NCI-H1694 treated with DMSO at 0.1 percent for 48 hours (cell line): ENCODE data around the gene ANKRD37.

Experiments used
- DNase-seq: peaks from one replicate; lab custom pipeline; 2025; lab: John Stamatoyannopoulos, UW

ANKRD37 gene

DNA sequence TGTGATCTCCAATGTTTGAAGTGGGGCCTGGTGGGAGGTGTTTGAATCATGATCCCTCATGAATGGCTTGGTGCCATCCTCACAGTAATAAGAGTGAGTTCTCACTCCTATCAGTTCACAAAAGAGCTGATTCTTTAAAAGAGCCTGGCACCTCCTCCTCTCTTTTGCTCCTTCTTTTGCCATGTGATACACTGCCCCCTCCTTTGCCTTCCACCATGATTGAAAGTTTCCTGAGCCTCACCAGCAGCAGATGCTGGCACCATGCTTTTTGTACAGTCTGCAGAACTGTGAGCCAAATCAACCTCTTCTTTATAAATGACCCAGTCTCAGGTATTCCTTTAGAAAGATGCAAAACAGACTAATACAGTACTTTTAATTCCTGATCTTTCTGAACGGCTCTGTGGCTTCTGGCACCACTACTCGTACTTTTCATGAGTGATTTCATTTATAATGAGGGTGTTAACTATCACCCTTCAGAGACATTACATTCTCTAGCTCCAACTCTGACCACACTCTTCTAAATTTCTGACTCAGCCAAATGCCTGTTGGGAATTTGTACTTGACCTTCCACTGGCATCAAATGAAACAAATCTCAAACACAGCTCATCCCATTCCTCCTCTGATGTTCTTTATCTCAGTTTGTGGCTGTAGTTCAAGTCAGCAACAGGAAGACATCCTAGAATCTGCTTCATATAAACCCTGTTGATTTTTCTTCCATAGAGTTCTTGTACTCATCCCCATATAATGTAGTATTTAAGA lies 24.9 kb downstream of the ANKRD37 start:
- DNase-seq: no peak

DNA sequence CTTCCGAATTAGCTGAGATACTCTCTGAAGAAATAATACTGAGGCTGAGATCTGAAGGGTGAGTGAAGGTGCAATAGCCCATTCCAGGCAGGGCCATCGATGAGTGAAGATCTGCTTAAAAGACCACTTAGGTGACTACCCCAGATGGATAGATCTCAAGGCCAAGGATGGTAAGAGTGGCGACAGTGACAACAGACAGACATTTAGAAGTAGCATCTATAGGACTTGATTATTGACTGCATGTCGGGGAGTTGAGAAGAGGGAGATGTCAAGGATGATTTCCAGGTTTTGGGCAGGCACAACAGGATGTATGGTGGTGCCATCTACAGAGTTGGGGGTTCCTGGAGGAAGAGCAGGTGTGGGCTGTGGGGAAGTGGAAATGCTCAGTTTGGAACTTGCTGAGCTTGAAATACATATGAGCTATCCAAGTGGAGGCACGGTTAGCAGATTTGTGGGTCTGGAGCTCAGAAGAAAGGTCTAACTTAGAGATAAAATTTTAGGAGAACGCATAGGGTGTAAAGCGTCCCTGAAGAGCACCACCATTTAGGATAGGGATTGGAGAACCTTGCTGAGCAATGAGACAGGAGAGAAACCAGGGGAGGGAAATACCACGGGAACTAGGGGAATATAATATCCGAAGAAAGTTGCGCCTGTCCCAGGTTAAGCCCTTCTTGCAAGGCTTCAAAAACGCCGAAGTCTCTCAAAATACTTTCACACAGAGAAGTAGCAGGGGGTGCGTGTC lies 28.4 kb downstream of the ANKRD37 start:
- DNase-seq: no peak

DNA sequence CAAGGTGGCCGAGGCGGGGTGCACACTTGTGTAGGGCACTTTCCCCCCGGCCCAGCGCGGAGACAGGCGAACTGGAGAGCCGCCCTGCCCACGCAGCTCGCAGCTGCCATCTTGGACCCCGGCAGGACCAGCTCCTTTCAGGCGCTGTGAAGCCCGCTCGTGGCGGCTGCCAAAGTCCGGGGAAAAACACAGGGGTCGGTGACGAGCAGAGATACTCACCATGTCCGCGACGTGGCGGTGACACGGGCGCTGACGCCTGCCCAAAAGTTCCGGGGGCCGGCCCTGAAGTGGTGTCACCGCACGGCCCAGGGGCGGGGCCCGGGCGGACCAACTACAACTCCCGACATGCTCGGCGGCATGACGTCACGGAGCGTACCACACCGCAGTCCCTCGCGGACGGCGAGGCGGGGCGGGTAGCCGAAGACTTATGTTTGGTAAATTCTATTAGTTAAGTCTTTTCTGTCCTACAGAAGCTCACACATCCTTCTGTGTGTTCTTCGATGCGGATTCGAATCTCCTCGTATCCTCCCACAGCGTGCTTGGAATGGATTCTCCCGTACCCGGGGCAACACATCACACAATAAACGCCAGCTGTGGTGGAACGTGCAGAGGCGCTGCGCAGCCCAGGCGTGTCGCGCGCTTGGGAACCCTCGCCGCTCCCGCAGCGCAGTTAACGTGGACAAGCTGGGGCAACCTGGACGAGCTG lies 29.2 kb downstream of the ANKRD37 start, which contains the start of gene UFSP2:
Gene UFSP2 (minus strand): TSS at position 318 of the 706 bp plus-strand sequence. CDS start 96 bp downstream, at position 222.
- peak; percentile 90 for DNase-seq

DNA sequence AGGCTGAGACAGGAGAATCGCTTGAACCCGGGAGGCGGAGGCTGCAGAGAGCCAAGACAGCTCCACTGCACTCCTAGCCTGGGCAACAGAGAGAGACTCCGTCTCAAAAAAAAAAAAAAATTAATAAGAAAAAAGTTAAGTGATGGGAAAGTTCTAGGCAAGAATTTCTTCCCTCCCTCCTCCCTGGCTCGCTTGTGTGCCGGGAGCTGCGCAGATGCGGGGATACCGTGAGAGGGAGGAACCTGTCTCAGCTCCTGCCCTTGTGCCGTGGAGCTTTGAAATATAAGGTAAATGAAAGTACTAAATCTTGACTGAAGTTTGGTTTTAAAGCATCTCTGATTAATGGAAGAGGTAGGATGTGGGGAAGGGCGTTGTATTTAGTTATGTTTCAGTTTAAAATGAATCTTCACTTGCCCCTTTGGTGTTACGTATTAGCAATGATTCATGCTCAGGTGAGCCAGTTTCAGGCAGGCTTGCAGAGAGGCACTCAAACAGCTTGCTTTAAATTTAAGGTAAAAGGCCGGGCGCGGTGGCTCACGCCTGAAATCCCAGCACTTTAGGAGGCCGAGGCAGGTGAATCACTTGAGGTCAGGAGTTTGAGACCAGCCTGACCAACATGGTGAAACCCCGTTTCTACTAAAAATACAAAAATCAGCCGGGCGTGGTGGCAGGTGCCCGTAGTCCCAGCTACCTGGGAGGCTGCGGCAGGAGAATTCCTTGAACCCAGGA lies 30.5 kb downstream of the ANKRD37 start:
- no peak for DNase-seq

DNA sequence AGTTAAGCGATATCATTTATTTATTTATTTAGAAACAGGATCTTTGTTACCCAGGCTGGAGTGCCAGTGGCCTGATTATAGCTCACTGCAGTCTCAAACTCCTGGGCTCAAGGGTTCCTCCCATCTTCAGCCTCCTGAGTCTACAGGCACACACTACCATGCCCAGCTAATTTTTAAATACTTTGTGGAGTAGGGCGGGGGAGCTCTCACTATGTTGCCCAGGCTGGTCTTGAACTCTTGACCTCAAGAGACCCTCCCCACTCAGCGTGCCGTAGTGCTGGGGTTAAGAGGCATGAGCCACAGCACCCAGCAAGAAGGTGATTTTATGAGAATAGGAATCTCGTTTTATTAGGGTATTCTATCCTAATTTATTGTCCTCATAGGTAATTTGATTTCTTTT lies 33.0 kb downstream of the ANKRD37 start:
- no peak for DNase-seq

DNA sequence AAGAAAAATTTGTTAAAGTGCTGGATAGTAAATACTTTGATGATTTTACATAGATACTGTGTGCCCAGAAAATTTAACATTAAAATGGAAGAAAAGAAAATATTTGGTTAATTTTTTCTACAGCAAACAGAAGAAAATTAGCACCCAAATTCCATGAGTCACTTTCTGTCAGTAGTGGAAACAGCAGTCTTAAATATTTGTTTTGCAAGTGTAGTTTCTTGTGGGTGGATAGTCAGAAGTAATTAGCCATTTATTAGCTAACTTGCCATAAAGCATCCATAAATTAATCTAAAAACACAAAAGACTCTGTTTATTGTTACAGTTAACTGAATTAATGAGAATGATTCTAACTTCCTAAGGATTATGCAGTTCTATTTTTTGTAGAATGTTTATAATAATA lies 38.8 kb downstream of the ANKRD37 start:
- no peak for DNase-seq

DNA sequence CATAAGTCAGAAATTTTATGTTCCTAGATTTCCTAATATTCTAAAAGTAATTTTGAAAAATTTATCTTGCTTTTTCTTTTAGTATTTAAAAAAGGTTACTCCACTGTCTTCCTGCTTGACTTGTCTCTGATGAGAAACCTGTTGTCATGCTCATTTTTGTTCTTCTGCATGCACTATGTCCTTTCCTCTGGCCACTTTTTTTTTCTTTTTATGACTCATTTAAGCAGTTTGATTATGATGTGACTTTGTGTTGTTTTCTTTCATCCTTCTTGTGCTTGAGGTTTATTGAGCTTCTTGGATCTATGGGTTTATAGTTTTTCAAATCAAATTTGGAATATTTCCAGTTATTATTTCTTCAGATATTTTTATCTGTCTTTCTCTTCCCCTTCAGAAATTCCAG lies 41.2 kb downstream of the ANKRD37 start:
- DNase-seq: no peak

DNA sequence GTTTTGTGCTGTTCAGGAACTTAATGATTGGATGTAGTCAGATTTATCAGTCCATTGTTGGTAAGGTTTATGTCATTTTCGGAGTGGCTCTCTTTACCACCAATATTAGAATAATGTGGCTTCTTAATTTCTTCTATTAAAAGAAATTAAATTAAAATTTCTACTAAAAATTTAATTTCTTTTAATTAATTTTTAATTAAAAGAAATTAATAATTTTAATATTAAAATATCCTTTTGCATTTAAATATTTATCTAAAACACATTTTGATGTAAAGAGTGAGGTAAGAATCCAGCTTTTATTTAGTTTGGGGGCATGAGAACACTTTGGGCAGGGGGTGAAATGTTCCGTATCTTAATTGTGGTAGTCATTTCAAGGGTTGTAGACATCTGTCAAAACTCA lies 44.8 kb downstream of the ANKRD37 start:
- no peak for DNase-seq

DNA sequence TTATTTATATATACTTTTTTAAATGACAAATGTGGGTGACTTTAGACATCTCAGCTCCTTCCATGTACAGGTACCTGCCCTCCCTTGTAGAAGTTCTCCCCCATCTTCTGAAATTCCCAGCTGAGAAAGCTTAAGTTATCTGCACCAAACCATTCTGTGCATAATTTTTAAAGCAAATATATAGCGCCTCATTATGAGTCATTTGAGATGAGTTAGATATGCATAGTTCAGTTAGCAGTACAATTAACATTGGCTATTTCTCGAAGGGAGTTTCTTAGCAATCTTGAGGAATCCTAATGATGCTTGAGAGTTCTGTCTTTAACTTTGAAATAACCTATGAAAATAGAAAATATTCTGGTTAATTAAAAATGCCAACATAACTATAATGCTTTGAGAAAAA lies 48.6 kb downstream of the ANKRD37 start:
- no peak for DNase-seq
